ENCODE data around the gene MARCHF6.

GRCh38 chr5:10370931-10371330 is 17.4 kb downstream of the MARCHF6 start:
- TF ChIP-seq POLR2A (IDR thresholded peaks at IDR 0.05) (no peak), CTCF (IDR thresholded peaks at IDR 0.05) (no peak)

Data from heart left ventricle (tissue), 13 donors.